HepG2 (cell line): ENCODE data around the gene ACCS. TPM values are rescaled to one million over a fixed set of nuclear protein-coding genes. Genes with fewer than 3 reads are reported as not detected.

ENCODE experiments used
- ATAC-seq: fragments of 200-7000 bp; cut with Tn5 transposase; 3 replicates; pipeline ENCODE4 v1.9.1; 2020; ENCODE audit warnings: mild to moderate bottlenecking, moderate library complexity
- BruUV-seq: library from RNA; stranded (reverse); fragments of 400-500 nt; replicated peaks from 2 replicates; lab custom pipeline; 2021; lab: Mats Ljungman, UMichigan
- CTCF ChIA-PET: fragments of 300-600 bp; formaldehyde crosslinking; extraction: SDS; loops from one replicate; lab custom pipeline; 2021; ENCODE audit warnings: low total read pairs, inconsistent platforms, low intra/inter-chr PET ratio; lab: Yijun Ruan, JAX
- POLR2A ChIA-PET: fragments of 350-600 bp; sonication (Branson Sonifier 250); formaldehyde crosslinking; loops from one replicate; lab custom pipeline; 2020; ENCODE audit warnings: antibody characterized with exemption, inconsistent platforms; lab: Yijun Ruan, JAX
- DNase-seq: peaks from one replicate; pipeline ENCODE4 v3.0.0-alpha.2; 2015; ENCODE audit warnings: low spot score
- FAIRE-seq: peaks from 3 replicates; lab custom pipeline; 2011; peaks lifted over from hg19 to GRCh38; lab: Jason Lieb, UNC
- H2AFZ ChIP-seq: one replicate; pipeline ENCODE4 v1.6.1; 2011; ENCODE audit warnings: low read length, inconsistent platforms
- H3K27ac ChIP-seq: fragments of 300-600 bp; 3 replicates; pipeline ENCODE4 v1.8.0; 2011; ENCODE audit warnings: mixed run types, mild to moderate bottlenecking, mixed read lengths, low read length, inconsistent platforms; ENCODE audit not compliant: insufficient read depth; ENCODE audit errors: extremely low read length
- H3K27me3 ChIP-seq, 2 experiments: fragments of 200-600 bp in 1 of 2; 2 replicates in 1 of 2; 3 replicates in 1 of 2; pipeline versions ENCODE4 v1.6.0 to v1.8.0; 2011; ENCODE audit warnings: low read length in 2 of 2, mild to moderate bottlenecking in 2 of 2, moderate library complexity in 2 of 2, inconsistent platforms in 1 of 2; ENCODE audit not compliant: insufficient read depth in 2 of 2, control insufficient read depth in 1 of 2
- H3K36me3 ChIP-seq, 2 experiments: fragments of 200-600 bp in 1 of 2; replicated peaks in 1 of 2; 2 replicates in 1 of 2; 3 replicates in 1 of 2; pipeline versions ENCODE4 v1.5.1 to v1.8.0; 2011; ENCODE audit warnings: low read length in 2 of 2, inconsistent platforms in 1 of 2; ENCODE audit not compliant: insufficient read depth in 2 of 2, control insufficient read depth in 1 of 2
- H3K4me1 ChIP-seq: 2 replicates; pipeline ENCODE4 v1.5.1; 2012; ENCODE audit warnings: low read length, inconsistent platforms; ENCODE audit not compliant: insufficient read depth
- H3K4me2 ChIP-seq: 2 replicates; pipeline ENCODE4 v1.6.0; 2011; ENCODE audit warnings: low read depth, low read length, inconsistent platforms
- H3K4me3 ChIP-seq, 3 experiments: fragments of 200-600 bp in 1 of 3; sonication (generic), shearing (Covaris generic) in 1 of 3; replicated peaks in 1 of 3; 2 replicates each; pipeline ENCODE4 v1.5.1; 2011 to 2016; ENCODE audit warnings: low read length in 3 of 3, inconsistent platforms in 2 of 3, low read depth in 2 of 3, mild to moderate bottlenecking in 2 of 3, control low read depth in 1 of 3, mixed read lengths in 1 of 3; ENCODE audit not compliant: insufficient read depth in 1 of 3
- H3K79me2 ChIP-seq: one replicate; pipeline ENCODE4 v1.6.1; 2011; ENCODE audit warnings: low read length, inconsistent platforms; ENCODE audit not compliant: insufficient read depth
- H3K9ac ChIP-seq: 2 replicates; pipeline ENCODE4 v1.6.0; 2011; ENCODE audit warnings: mild to moderate bottlenecking, low read depth, low read length, inconsistent platforms; ENCODE audit not compliant: insufficient read depth
- H3K9me3 ChIP-seq: 2 replicates; pipeline ENCODE4 v1.5.1; 2012; ENCODE audit warnings: mild to moderate bottlenecking, low read length
- H4K20me1 ChIP-seq: 2 replicates; pipeline ENCODE4 v1.6.0; 2011; ENCODE audit warnings: inconsistent platforms, mild to moderate bottlenecking, low read length, moderate library complexity; ENCODE audit not compliant: insufficient read depth
- DMTF1 ChIP-seq: sonication (generic); formaldehyde crosslinking; IDR thresholded peaks from 2 replicates; pipeline ENCODE4 v1.4.0; 2020; ENCODE audit warnings: mild to moderate bottlenecking, missing genetic modification reagents
- TARDBP ChIP-seq: sonication (generic); formaldehyde crosslinking; IDR thresholded peaks from 2 replicates; pipeline ENCODE4 v1.8.0; 2022; ENCODE audit warnings: mild to moderate bottlenecking, missing genetic modification reagents
- WGBS: methylation state at CpG from one replicate; pipeline ENCODE4 v1.1.6; 2017; ENCODE audit warnings: low lambda C conversion rate; 5-methylcytosine and 5-hydroxymethylcytosine counted together
- in situ Hi-C: cut with HindIII; loops from 2 replicates; pipeline ENCODE4 v1.10.0; 2017; ENCODE audit warnings: low pct_unique_long_range_greater_than_20kb; ENCODE audit not compliant: extremely low pct_ligation_motif_present
- intact Hi-C: fragments of 100-400 bp; cut with micrococcal nuclease; formaldehyde crosslinking; loops from one replicate; pipeline ENCODE4 v1.10.0; 2022; ENCODE audit not compliant: unreplicated experiment
- polyA plus RNA-seq, 8 experiments: library from polyadenylated mRNA; depleted of rRNA in 3 of 8; stranded (reverse) in 7 of 8; unstranded in 1 of 8; fragments of >200 nt; fragmentation: Illumina TruSeq in 4 of 8; extraction: Trizol in 4 of 8; gene quantifications; 2 replicates each; pipeline versions ENCODE4 v1.2.1 to v1.2.3, GENCODE V29; 2011 to 2016; ENCODE audit warnings: low read depth in 4 of 8, missing spikeins in 1 of 8, mixed read lengths in 1 of 8; ENCODE audit not compliant: insufficient read depth in 1 of 8
- total RNA-seq, 5 experiments: library from RNA; depleted of rRNA; stranded (reverse); fragments of >200 nt; fragmentation: Illumina TruSeq; extraction: Trizol; gene quantifications; 2 replicates each; pipeline ENCODE4 v1.2.3, GENCODE V29; 2016; ENCODE audit warnings: low read depth in 1 of 5

ACCS gene
- total and polyA plus RNA-seq, 2 of the 13 experiments (the other 11 are each of a cell fraction or from before 2014, with no cell fraction given), result 0.55 to 0.59 TPM

- WGBS, result 0% methylated on average over 2 of the region's 2 CpGs
- intact Hi-C loops, result no loop called here
- 0 out of 5 replicates have a peak, but pooled peaks cover 0 to 3% of the 10 kb centered on the region in 2 experiments for H3K27me3 ChIP-seq
- H3K4me3 ChIP-seq, result no peak overlapping the region
- no peak overlapping the region for H3K4me2 ChIP-seq
- in situ Hi-C loops, result loop anchor here (5.0 kb wide), 1 partner anchor 161 kb away; the partner anchor contains the start of gene ALKBH3
- no peak overlapping the region for H2AFZ ChIP-seq
- H3K9me3 ChIP-seq, result 0 out of 2 replicates have a peak, but pooled peaks cover 4% of the 10 kb centered on the region
- no peak overlapping the region for H3K9ac ChIP-seq
- H3K36me3 ChIP-seq, result no peaks in the 10 kb centered on the region
- no peak overlapping the region for H3K27ac ChIP-seq
- ChIA-PET CTCF (no interaction called here), POLR2A (no interaction called here)
- no peak for TF ChIP-seq DMTF1 (CRISPR knock-in tag)
- no peaks in the 10 kb centered on the region for H3K79me2 ChIP-seq
- H4K20me1 ChIP-seq, result no peaks in the 10 kb centered on the region
- FAIRE-seq (no peak), ATAC-seq (no peak), DNase-seq (no peak)
- no peaks in the 10 kb centered on the region for H3K4me1 ChIP-seq
- BruUV-seq, result no TSS peak
Observed at GRCh38 chr11:44043157-44043556, 22.9 kb upstream of the ACCS start.

GRCh38 chr11:44046182-44046581, 19.9 kb upstream of the ACCS start:
- no peak overlapping the region for H3K4me3 ChIP-seq
- DNase-seq, result no peak
- H3K9me3 ChIP-seq, result 0 out of 2 replicates have a peak, but pooled peaks cover 3% of the 10 kb centered on the region
- H3K4me2 ChIP-seq, result no peak overlapping the region
- FAIRE-seq, result no peak
- in situ Hi-C loops (no loop called here), intact Hi-C loops (no loop called here)
- ChIA-PET POLR2A (no interaction called here), CTCF (no interaction called here)
- 0% methylated on average over 2 of the region's 2 CpGs for WGBS
- TF ChIP-seq TARDBP (CRISPR knock-in tag), result no peak
- H3K27ac ChIP-seq, result no peak overlapping the region
- no peak overlapping the region for H3K9ac ChIP-seq
- H3K79me2 ChIP-seq, result no peaks in the 10 kb centered on the region
- H3K4me1 ChIP-seq, result no peaks in the 10 kb centered on the region
- no peak for ATAC-seq
- no peaks in the 10 kb centered on the region for H3K36me3 ChIP-seq
- no TSS peak for BruUV-seq
- 0 out of 5 replicates have a peak, but pooled peaks cover 0 to 3% of the 10 kb centered on the region in 2 experiments for H3K27me3 ChIP-seq
- no peaks in the 10 kb centered on the region for H4K20me1 ChIP-seq
- no peak overlapping the region for H2AFZ ChIP-seq
